K562 (cell line): ENCODE results near the gene DOCK8. TPM values are rescaled to one million over a fixed set of nuclear protein-coding genes. Genes with fewer than 3 reads are reported as not detected.
A peak's percentile ranks its signal among the peaks of the same experiment; 100 is the strongest.

Experiments used
- ATAC-seq: fragments of 200-7000 bp; cut with Tn5 transposase; 3 replicates; pipeline ENCODE4 v1.9.1; 2020; ENCODE audit warnings: moderate library complexity
- BruUV-seq: library from RNA; stranded (reverse); fragments of 400-500 nt; replicated peaks from 2 replicates; lab custom pipeline; 2021; lab: Mats Ljungman, UMichigan
- CTCF ChIA-PET: fragments of 300-600 bp; formaldehyde crosslinking; extraction: SDS; loops from one replicate; lab custom pipeline; 2021; ENCODE audit warnings: low intra/inter-chr PET ratio; lab: Yijun Ruan, JAX
- POLR2A ChIA-PET: fragments of 300-600, 350-650 bp; sonication (Branson Sonifier 250); formaldehyde crosslinking; extraction: SDS; loops from one replicate; lab custom pipeline; 2021; ENCODE audit warnings: antibody characterized with exemption, inconsistent platforms; lab: Yijun Ruan, JAX
- DNase-seq, 4 experiments: peaks; one replicate each; pipeline versions ENCODE4 v3.0.0 to v3.0.0-alpha.2; 2011 to 2018; ENCODE audit warnings: low spot score in 3 of 4, mixed read lengths in 3 of 4; ENCODE audit errors: extremely low read depth in 1 of 4
- FAIRE-seq: peaks from 2 replicates; lab custom pipeline; 2011; peaks lifted over from hg19 to GRCh38; lab: Jason Lieb, UNC
- H2AFZ ChIP-seq: 2 replicates; pipeline ENCODE4 v1.6.0; 2011; ENCODE audit warnings: low read depth, low read length, control low read depth, inconsistent platforms
- H3K27ac ChIP-seq: fragments of 200-600 bp; 3 replicates; pipeline ENCODE4 v1.8.0; 2011; ENCODE audit warnings: low read depth, mild to moderate bottlenecking, control low read depth, inconsistent platforms, low read length, moderate library complexity, mixed read lengths; ENCODE audit errors: extremely low read depth
- H3K27me3 ChIP-seq, 2 experiments: fragments of 300-600 bp in 1 of 2; 2 replicates in 1 of 2; 3 replicates in 1 of 2; pipeline versions ENCODE4 v1.6.0 to v1.8.0; 2011; ENCODE audit warnings: inconsistent platforms in 2 of 2, low read length in 2 of 2, mild to moderate bottlenecking in 1 of 2, mixed read lengths in 1 of 2, moderate library complexity in 1 of 2; ENCODE audit not compliant: control insufficient read depth in 2 of 2, insufficient read depth in 2 of 2
- H3K36me3 ChIP-seq: fragments of 300-600 bp; 3 replicates; pipeline ENCODE4 v1.8.0; 2011; ENCODE audit warnings: mild to moderate bottlenecking, low read length, inconsistent platforms; ENCODE audit not compliant: control insufficient read depth, insufficient read depth
- H3K4me1 ChIP-seq, 2 experiments: fragments of 200-600 bp in 1 of 2; replicated peaks in 1 of 2; 2 replicates in 1 of 2; 3 replicates in 1 of 2; pipeline versions ENCODE4 v1.5.1 to v1.8.0; 2011; ENCODE audit warnings: inconsistent platforms in 2 of 2, low read length in 2 of 2, mild to moderate bottlenecking in 1 of 2, mixed read lengths in 1 of 2, moderate library complexity in 1 of 2; ENCODE audit not compliant: control insufficient read depth in 2 of 2, insufficient read depth in 2 of 2
- H3K4me2 ChIP-seq: 2 replicates; pipeline ENCODE4 v1.6.1; 2011; ENCODE audit warnings: low read length, control low read depth, inconsistent platforms, mixed read lengths; ENCODE audit not compliant: insufficient read depth
- H3K4me3 ChIP-seq: fragments of 200-600 bp; sonication (generic), shearing (Covaris generic); 2 replicates; pipeline ENCODE4 v1.5.1; 2016; ENCODE audit warnings: control low read depth, inconsistent platforms
- H3K79me2 ChIP-seq: fragments of 200-600 bp; 3 replicates; pipeline ENCODE4 v1.8.0; 2011; ENCODE audit warnings: low read length, inconsistent platforms; ENCODE audit not compliant: control insufficient read depth, insufficient read depth
- H3K9ac ChIP-seq, 2 experiments: 2 replicates each; pipeline versions ENCODE4 v1.6.0 to v1.6.1; 2011; ENCODE audit warnings: low read depth in 2 of 2, low read length in 2 of 2, control low read depth in 1 of 2, inconsistent platforms in 1 of 2, mild to moderate bottlenecking in 1 of 2, mixed read lengths in 1 of 2; ENCODE audit not compliant: insufficient read depth in 1 of 2
- H3K9me1 ChIP-seq: one replicate; pipeline ENCODE4 v1.6.0; 2011; ENCODE audit warnings: inconsistent platforms, mild to moderate bottlenecking, low read length, moderate library complexity; ENCODE audit not compliant: control insufficient read depth, insufficient read depth
- H3K9me3 ChIP-seq: replicated peaks from 2 replicates; pipeline ENCODE4 v1.5.1; 2011; ENCODE audit warnings: low read depth, low read length, inconsistent platforms; ENCODE audit not compliant: control insufficient read depth, insufficient read depth
- H4K20me1 ChIP-seq: replicated peaks from 2 replicates; pipeline ENCODE4 v1.6.1; 2011; ENCODE audit warnings: low read length, inconsistent platforms, mixed read lengths; ENCODE audit not compliant: control insufficient read depth, insufficient read depth
- C11orf30 ChIP-seq: fragments of 450-650 bp; IDR thresholded peaks from 2 replicates; pipeline ENCODE4 v1.6.1; 2016; ENCODE audit warnings: low read depth, mild to moderate bottlenecking
- FOSL1 ChIP-seq: fragments of 200-800 bp; sonication (Bioruptor generic); conservative IDR thresholded peaks from 2 replicates; pipeline ENCODE4 v1.6.1; 2016; ENCODE audit warnings: missing genetic modification characterization, missing compliant biosample characterization
- MAFG ChIP-seq: fragments of 450-650 bp; conservative IDR thresholded peaks from 2 replicates; pipeline ENCODE4 v1.6.1; 2016; ENCODE audit warnings: missing genetic modification characterization, missing compliant biosample characterization
- MLLT1 ChIP-seq, 2 experiments: fragments of 450-650 bp; IDR thresholded peaks; 2 replicates each; pipeline ENCODE4 v1.6.1; 2016
- ZNF316 ChIP-seq: fragments of 450-650 bp; IDR thresholded peaks from 2 replicates; pipeline ENCODE4 v1.6.1; 2016
- ZZZ3 ChIP-seq: fragments of 450-650 bp; IDR thresholded peaks from 2 replicates; pipeline ENCODE4 v1.6.1; 2016; ENCODE audit warnings: antibody characterized with exemption, mild to moderate bottlenecking, moderate library complexity
- WGBS: fragments of 100-300 bp; shearing (Covaris generic); methylation state at CpG from one replicate; pipeline ENCODE4 v1.1.6; 2016; ENCODE audit warnings: low coverage, mixed read lengths; ENCODE audit not compliant: insufficient coverage; ENCODE audit errors: missing lambda C conversion rate; 5-methylcytosine and 5-hydroxymethylcytosine counted together
- in situ Hi-C: fragments of 300-500 bp; cut with MboI; formaldehyde crosslinking; loops from 4 replicates; pipeline ENCODE4 v1.15.0; 2018; ENCODE audit warnings: inconsistent platforms, mixed read lengths
- intact Hi-C: fragments of 100-400 bp; cut with micrococcal nuclease; formaldehyde crosslinking; loops from 2 replicates; pipeline ENCODE4 v1.14.2; 2022
- polyA plus RNA-seq, 8 experiments: library from polyadenylated mRNA; depleted of rRNA in 4 of 8; stranded (reverse) in 5 of 8; unstranded in 3 of 8; fragments of >200 nt; fragmentation: Nextera tagmentation in 2 of 8; fragmentation: Illumina TruSeq in 1 of 8; extraction: Ambion mirVana in 2 of 8; extraction: Trizol in 1 of 8; gene quantifications; 2 replicates each; pipeline versions ENCODE4 v1.2.1 to v1.2.3, GENCODE V29; 2011 to 2014; ENCODE audit warnings: inconsistent platforms in 1 of 8, missing spikeins in 1 of 8
- total RNA-seq, 7 experiments: library from RNA; depleted of rRNA in 6 of 7; stranded (reverse); fragments of >200 nt in 6 of 7; fragmentation: Illumina TruSeq in 2 of 7; extraction: Trizol in 2 of 7; gene quantifications; 2 replicates each; pipeline versions ENCODE4 v1.2.1 to v1.2.3, GENCODE V29; 2011 to 2021; ENCODE audit warnings: low replicate concordance in 1 of 7
- TF ChIP-seq, protein P1 (sequence below): sonication (generic); formaldehyde crosslinking; IDR thresholded peaks from 2 replicates; pipeline ENCODE4 v1.5.0; 2020; ENCODE audit warnings: missing genetic modification reagents

The DOCK8 gene
- total and polyA plus RNA-seq, 9 of the 15 experiments (the other 6 are each of a cell fraction or from before 2014, with no cell fraction given) = 14.4 to 53.8 (median 25.1) TPM

DNA sequence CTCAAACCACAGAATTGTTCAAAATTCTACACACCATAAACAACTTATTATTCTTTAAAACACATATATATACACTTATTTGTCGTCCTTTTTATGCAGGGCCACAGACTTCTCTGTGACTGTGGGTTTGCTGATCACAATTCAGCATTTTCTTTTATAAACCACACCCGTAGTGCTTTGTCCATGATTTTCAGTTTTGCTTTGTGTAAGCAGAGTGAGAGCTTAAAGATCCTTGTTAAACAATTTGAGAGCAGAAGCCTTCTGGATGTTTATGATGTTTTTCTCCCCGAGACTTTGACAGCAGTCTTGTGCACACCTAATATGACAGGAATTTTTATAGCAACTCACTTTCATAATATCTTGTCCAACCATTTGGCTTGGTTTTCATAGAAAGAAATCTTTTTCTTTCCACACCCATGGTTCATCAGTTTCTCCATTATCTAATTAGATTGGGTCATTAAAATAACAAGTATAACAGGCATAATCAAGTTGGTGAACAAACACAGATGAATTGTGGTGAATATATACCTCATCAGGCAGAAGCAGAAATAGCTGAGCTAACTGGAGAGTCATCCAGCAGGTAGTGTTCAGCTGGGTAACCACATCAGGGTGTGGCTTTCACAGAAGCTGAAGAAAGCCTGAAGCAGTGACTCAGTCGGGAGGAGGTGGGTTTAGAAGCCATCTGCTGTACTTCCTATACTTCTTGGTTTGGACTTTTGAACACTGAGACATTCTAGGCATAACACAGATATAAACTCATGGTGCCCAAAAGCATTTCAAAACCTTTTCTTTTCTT lies 232.8 kb downstream of the DOCK8 start:
- intact Hi-C loops = no loop called here
- POLR2A ChIA-PET = no interaction called here
- Histone ChIP-seq H3K9me3 (no peaks in the 10 kb centered on the region), H3K36me3 (peaks cover 68% of the 10 kb centered on the region; the same call in 2 of the 3 replicates), H4K20me1 (no peaks in the 10 kb centered on the region), H3K4me3 (no peak overlapping the region), H2AFZ (no peak overlapping the region), H3K4me2 (no peak overlapping the region)
- in situ Hi-C loops = no loop called here
- WGBS = 45% methylated on average over 4 of the region's 4 CpGs
- BruUV-seq = no TSS peak
- CTCF ChIA-PET = no interaction called here
- peak; percentile 12 to 24 (median 16) for DNase-seq
- TF ChIP-seq, protein P1, sequence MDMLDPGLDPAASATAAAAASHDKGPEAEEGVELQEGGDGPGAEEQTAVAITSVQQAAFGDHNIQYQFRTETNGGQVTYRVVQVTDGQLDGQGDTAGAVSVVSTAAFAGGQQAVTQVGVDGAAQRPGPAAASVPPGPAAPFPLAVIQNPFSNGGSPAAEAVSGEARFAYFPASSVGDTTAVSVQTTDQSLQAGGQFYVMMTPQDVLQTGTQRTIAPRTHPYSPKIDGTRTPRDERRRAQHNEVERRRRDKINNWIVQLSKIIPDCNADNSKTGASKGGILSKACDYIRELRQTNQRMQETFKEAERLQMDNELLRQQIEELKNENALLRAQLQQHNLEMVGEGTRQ = no peak
- TF ChIP-seq FOSL1 (tag) = 0 out of 2 replicates have a peak, but pooled peaks have one; percentile 17
- TF ChIP-seq, all 486 proteins: peak for 1
- ATAC-seq = peak; percentile 67
- H3K9ac ChIP-seq = no peak overlapping the region
- H3K4me1 ChIP-seq = no peaks in the 10 kb centered on the region
- H3K79me2 ChIP-seq = no peaks in the 10 kb centered on the region
- no peaks in the 10 kb centered on the region for H3K27me3 ChIP-seq
- no peak overlapping the region for H3K27ac ChIP-seq
- no peaks in the 10 kb centered on the region for H3K9me1 ChIP-seq
- FAIRE-seq = no peak

- DNase-seq (no peak), FAIRE-seq (no peak), ATAC-seq (peak; percentile 72)
- Histone ChIP-seq H3K27ac (no peak overlapping the region; the same call in 2 of the 3 replicates), H3K4me3 (no peak overlapping the region), H3K4me1 (no peaks in the 10 kb centered on the region), H3K4me2 (no peak overlapping the region), H4K20me1 (no peaks in the 10 kb centered on the region), H2AFZ (no peak overlapping the region), H3K27me3 (no peaks in the 10 kb centered on the region), H3K9ac (no peak overlapping the region), H3K36me3 (peaks cover 50% of the 10 kb centered on the region; the same call in 2 of the 3 replicates), H3K9me3 (no peaks in the 10 kb centered on the region), H3K9me1 (no peaks in the 10 kb centered on the region), H3K79me2 (no peaks in the 10 kb centered on the region)
- ChIA-PET POLR2A (no interaction called here), CTCF (no interaction called here)
- WGBS = 36% methylated on average over 2 of the region's 2 CpGs
- in situ Hi-C loops = no loop called here
- intact Hi-C loops = no loop called here
- BruUV-seq = no TSS peak
- TF ChIP-seq C11orf30 = peak; percentile 79
- peak; percentile 83 for TF ChIP-seq ZNF316
- no peak for TF ChIP-seq MLLT1 (IDR thresholded peaks at IDR 0.05)
- peak; percentile 78 for TF ChIP-seq MAFG (tag)
- TF ChIP-seq ZZZ3 = no peak
These were observed 235.4 kb downstream of the DOCK8 start for GRCh38 chr9:450057-450456.
